ENCODE results near the gene DET1.
"Not testable (repeated sequence)": the region's sequence is repeated elsewhere in the genome, so short reads cannot be mapped to it uniquely, and the experiment has no call there.

Gene DET1

DNA sequence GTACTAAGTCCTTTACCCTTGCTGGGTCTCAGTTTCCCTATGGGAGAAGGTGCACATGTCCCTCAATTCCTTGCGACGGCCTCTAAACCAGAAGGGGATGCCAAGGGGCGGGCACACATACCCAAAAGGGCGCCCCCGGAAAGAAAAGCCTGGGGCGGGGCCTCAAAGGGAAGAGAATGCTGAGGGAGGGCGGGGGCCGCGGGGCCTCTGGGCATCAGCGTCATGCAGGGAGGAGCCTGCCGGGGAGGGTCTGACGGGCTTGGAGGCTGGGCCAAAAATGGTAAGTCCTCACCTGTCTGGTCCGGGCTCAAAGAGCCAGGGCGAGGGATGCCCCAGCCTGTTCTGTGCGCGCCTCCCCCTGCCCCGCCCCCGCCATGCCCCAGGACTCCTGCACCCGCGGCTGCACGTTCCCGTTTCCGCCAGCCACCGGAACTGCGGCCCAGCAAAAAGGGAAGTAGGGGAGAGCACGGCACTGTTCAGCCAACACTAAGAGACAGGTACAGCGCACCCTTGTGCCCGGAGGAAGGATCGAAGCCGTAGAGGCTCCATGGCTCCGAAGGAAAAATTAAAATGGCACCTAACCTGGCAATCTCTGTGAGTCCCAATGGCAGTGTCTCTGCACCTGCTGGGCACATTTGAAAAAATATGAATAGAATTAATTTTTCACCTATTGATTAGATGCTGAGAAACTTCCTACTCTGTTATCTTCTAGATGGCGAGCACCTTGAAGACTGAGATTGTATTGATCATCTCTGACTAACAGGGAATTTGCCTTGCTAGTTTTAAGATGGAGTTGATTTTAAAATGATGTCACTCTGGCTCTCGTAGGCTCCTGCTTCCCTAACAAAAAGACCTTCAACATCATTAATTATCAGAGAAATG, at the start of gene DET1:
TSS of gene DET1 (minus strand) at position 434 of the 882 bp plus-strand sequence. CDS start 14,976 bp downstream, outside the sequence.
- DNase-seq = peak; percentile 88

- no peak for DNase-seq
Observed at GRCh38 chr15:88591384-88591783, 44.9 kb upstream of the DET1 start.

DNA sequence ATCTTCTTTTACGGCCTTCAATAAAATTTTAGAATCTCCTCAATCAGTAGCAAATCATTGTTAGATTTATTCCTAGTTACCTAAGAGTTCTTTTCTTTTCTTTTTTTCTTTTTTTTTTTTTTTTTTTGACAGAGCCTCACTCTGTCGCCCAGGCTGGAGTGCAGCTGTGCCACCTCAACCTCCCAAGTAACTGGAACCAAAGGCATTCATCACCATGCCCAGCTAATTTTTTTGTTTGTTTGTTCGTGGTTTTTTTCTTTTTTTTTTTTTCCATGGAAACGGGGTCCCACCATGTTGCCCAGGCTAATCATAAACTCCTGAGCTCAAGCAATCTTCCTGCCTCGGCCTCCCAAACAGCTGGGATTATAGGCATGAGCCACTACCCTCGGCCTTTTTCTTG, 44.3 kb upstream of the DET1 start:
- no peak for DNase-seq

GRCh38 chr15:88586401-88587162, 40.1 kb upstream of the DET1 start:
- no peak for DNase-seq

DNA sequence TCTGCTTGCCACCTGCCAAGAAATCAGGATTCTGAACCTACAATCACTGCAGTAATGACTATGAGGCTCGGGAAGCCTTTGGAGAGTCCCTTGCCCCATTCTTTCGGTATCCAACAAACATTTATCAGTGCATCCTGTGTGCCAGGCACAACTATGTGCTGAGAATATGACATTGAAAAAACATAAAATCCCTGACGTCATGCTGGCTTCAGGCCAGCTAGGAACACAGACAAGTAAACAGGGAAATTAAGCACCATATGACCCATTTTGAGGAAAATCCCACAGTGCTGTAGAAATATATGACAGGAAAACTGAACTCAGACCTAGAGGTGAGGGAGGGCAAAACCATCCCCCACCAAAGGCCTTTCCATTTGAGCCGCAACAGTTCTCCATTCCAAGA, 34.1 kb upstream of the DET1 start:
- DNase-seq = no peak

DNA sequence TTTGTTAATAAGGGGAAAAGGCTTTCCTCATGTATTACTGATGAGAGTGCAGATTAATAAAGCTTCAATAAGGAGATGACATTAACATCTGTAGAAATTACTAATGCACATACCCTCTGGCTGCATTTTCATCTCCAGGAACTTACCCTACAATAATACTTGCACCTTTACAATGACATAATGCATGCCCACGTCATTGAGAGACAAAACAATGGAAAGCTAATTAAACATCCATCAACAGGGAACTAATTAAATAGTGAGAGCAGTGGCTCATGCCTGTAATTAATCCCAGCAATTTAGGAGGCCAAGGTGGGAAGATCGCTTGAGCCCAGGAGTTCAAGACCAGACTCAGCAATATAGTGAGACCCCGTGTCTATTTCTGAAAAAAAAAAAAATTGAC, 32.8 kb upstream of the DET1 start:
- no peak for DNase-seq

DNA sequence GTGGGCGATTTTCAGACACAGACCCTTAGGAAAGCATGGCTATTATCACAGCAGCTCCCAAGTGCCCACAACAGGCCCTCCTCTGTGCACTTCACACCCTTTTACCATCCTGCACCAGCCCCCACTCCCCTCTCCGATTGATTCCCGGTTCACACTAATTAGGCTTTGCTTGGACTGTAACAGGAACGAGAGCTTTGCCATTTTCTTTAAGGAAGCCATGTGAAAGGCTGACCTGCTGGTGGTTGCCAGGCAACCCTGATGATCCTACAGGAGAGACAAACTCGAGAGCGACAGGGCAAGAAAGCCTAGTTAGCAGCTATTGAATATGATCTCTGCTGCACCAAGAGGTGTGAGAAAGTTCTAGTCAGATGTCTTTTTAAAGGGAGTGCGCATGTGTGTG, 28.2 kb upstream of the DET1 start:
- no peak for DNase-seq

DNA sequence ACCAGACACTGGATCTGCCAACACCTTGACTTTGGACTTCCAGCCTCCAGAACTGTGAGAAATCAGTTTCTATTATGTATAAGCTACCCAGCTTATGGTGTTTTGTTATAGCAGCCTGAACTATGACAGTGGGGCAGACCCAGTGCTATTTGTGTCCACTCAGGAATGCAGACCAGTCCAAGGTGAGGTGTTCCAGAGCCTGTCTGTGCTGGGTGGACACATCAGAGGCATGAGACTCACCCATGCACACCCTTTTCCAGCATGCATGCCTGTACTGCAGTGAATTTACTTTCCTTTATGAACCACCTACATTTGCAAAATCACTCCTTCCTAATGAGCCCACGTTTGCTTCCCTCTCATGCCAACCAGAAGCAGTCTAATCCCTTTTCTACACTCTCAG, 27.6 kb upstream of the DET1 start:
- DNase-seq = no peak

DNA sequence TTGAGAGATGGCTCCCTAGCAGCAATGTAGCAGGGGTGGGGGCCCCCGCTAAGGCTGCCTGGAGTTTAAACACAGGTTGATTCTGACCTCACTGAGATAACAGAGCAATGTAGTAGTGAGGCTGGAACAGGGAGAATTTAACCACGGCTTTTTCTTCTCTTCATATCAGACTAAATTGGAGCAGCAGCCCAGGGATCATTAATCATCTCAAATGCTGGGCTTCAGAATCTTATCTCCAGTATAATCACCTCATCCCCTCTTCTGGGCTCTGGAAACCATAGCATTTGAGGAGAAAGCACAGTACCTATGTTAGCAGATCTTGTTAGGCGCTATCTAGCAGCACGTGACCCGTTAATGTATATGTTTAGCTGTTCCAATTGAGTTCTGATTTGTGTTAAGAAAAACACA, 25.4 kb upstream of the DET1 start:
- DNase-seq = no peak

DNA sequence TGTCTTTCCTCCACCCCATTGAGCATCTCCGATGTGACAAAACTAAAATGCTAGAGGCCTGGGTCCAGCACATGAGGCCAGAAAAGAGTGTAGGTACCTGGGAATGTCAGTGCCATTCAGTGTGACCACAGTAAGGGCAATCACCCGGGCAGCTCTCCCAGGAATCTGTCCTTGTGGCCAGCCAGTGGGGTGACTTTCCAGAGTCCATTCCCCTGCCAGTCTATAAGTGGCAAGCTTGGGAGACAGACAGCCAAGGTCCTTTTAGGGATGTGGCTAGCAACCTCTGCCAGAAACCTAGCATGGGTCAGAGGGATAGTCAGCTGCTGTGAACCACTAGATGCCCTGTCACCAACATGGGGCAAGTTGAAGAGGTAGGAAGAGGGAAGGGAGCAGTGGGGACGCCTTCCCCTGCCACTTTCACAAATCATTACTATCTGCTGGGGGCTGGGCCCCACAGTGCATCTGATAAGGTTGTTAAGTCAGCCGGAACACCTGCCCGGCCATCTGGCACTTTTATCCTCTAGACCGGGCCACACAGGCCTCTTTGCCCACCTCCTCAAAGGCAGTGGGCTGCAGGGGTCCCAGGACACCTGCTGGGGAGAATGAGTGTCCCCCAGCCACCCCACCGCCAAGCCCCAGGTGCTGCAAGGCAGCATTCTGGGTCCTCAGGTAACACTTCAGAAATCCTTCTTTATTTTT, 24.8 kb upstream of the DET1 start:
- no peak for DNase-seq

- DNase-seq = no peak
Observed at GRCh38 chr15:88568589-88568988, 22.1 kb upstream of the DET1 start.

GRCh38 chr15:88564741-88565140, 18.3 kb upstream of the DET1 start:
- DNase-seq = no peak

DNA sequence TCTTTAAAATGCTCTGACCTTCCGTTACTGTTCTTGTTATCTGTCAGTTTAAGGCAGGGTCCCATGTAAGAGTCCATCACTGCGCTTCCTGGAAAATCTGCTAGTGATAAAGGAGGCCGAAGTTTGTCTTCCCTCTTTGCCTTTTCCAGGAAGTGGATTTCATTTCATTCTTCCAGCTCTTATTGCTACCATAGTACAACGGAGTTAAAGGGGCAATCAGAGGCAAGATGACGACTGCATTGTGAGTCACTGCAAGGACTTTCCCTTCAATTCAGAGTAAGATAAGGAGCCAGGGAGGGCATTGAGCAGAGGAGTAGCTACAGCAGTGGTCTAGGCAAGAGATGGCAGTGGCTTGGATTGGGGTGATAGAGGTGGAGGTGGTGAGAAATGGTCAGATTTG, 17.2 kb upstream of the DET1 start:
- DNase-seq = no peak

DNA sequence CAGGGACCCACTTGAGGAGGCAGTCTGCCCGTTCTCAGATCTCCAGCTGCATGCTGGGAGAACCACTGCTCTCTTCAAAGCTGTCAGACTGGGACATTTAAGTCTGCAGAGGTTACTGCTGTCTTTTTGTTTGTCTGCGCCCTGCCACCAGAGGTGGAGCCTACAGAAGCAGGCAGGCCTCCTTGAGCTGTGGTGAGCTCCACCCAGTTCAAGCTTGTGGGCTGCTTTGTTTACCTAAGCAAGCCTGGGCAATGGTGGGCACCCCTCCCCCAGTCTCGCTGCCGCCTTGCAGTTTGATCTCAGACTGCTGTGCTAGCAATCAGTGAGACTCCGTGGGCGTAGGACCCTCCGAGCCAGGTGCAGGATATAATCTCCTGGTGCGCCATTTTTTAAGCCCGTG, 13.1 kb upstream of the DET1 start:
- DNase-seq = not testable (repeated sequence)

- DNase-seq = not testable (repeated sequence)
Observed at GRCh38 chr15:88558026-88558425, 11.5 kb upstream of the DET1 start.

- not testable (repeated sequence) for DNase-seq
Observed at GRCh38 chr15:88548009-88548408, 1.5 kb upstream of the DET1 start.

DNA sequence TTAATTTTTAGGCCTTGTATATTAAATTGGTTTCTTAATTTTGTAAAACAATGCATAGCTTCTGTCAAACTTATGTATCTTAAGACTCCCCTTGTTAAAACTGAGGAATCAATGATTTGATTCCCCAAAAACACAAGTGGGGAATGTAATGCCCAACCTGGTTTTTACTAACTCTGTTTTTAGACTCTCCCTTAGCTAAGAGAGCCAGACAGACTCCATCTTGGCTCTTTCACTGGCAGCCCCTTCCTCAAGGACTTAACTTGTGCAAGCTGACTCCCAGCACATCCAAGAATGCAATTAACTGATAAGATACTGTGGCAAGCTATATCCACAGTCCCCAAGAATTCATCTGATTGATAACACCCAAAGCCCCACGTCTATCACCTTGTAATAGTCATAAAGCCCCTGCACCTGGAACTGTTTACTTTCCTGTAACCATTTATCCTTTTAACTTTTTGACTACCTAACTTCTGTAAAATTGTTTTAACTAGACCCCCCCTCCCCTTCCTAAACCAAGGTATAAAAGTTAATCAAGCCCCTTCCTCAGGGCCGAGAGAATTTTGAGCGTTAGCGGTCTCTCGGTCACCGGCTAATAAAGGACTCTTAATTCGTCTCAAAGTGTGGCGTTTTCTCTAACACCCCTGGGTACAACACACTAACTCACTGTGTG, 768 bp downstream of the DET1 start:
- not testable (repeated sequence) for DNase-seq

DNA sequence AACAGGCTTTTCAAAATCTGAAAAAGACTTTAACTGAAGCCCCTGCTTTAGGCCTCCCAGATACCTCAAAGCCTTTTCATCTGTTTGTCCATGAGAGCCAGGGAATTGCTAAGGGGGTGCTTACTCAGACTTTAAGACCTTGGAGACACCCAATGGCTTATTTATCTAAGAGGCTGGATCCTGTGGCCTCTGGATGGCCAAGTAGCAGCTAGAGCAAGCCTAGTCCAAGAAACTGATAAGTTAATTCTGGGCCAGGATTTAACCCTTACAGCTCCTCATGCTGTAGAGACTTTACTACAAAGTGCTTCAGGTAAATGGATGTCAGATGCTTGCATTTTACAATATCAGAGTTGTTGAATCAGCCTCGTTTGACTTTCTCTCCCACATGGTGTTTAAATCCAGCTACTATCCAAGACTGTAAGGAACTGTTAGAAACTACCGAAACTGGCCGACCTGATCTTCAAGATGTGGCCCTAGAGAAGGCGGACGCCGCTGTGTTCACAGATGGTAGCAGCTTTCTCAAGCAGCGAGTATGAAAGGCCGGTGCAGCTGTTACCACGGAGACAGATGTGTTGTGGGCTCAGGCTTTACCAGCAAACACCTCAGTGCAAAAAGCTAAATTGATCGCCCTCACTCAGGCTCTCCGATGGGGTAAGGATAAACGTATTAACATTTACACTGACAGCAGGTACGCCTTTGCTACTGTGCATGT, 3.3 kb downstream of the DET1 start:
- DNase-seq = no peak

- DNase-seq = no peak
Observed at GRCh38 chr15:88542342-88542733, 4.1 kb downstream of the DET1 start.

DNA sequence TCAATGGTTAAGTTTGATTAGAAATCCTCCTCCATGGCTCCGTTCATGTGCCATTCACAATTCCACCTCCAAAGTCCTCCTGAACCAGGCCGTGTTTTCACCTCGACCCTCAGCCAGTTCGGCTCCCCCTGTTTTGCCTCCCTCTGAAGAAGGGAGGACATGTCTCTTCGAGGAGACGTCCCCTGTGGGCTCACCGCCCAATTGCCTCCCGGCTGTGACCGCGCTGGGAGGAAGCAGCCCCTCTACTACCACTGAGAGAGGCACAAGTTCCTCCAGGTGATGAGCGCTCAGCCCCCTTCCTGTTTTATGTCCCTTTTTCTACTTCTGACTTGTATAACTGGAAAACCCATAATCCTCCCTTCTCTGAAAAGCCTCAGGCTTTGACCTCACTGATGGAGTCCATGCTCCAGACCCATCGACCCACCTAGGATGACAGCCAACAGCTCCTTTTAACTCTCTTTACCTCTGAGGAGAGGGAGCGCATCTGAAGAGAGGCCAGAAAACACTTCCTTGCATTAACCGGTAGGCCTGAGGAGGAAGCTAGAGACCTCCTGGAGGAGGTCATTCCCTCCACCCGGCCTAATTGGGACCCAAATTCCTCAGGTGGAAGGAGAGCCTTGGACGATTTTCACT, 4.7 kb downstream of the DET1 start:
- no peak for DNase-seq

DNA sequence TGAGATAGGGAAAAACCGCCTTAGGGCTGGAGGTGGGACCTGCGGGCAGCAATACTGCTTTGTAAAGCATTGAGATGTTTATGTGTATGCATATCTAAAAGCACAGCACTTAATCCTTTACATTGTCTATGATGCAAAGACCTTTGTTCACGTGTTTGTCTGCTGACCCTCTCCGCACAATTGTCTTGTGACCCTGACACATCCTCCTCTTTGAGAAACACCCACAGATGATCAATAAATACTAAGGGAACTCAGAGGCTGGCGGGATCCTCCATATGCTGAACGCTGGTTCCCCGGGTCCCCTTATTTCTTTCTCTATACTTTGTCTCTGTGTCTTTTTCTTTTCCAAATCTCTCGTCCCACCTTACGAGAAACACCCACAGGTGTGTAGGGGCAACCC, 5.4 kb downstream of the DET1 start:
- DNase-seq = not testable (repeated sequence)

DNA sequence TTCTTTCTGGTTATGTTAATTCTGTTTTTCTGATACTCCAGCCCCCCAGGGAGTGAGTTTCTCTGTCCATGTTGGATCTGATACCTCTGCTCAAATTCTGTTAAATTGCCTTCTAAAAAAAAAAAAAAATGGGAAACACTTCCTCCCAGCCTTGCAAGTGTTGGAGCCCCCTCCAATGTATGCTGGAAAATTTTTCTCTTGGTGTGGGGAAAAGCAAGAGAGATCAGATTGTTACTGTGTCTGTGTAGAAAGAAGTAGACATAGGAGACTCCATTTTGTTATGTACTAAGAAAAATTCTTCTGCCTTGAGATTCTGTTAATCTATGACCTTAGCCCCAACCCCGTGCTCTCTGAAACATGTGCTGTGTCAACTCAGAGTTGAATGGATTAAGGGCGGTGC, 6.1 kb downstream of the DET1 start:
- not testable (repeated sequence) for DNase-seq
